Heart left ventricle (tissue), 13 donors: ENCODE results near the gene NGFR.

Source experiments
- POLR2A ChIP-seq, 2 donors: fragments of 450-650 bp; IDR thresholded peaks; one replicate each; pipeline ENCODE4 v1.6.1; 2017; ENCODE audit warnings: antibody characterized with exemption in 2 of 2, mild to moderate bottlenecking in 2 of 2, moderate library complexity in 2 of 2
- TF ChIP-seq, protein P1 (sequence below), 12 donors: fragments of 200-600 bp; sonication (generic) in 4 of 12; IDR thresholded peaks; one replicate each; pipeline versions ENCODE4 v1.5.0 to v1.8.0; 2018 to 2022; ENCODE audit warnings: antibody characterized with exemption in 12 of 12, mild to moderate bottlenecking in 5 of 12
- donor health status: ischemic (EF 13 %, LVEDD 7.1; RV severe dilation, severe dysfunction).
- donor health status: DM: no; HTN: yes; CAD: no.
- donor health status: DM: no; HTN: no; CAD: no.
- donor health status: ischemic (EF 25% LVEDD 6.9; RV normal size, moderate dysfunction).
- donor health status: ischemic (EF 25% LVEDD 5.7; RV mildly dilated, moderate dysfunction).
- donor health status: ischemic (EF 35%, LVEDD 5.7; RV mildly dilated, moderate dysfunction).
- donor health status: nonischemic (EF 11% LVEDD 7.7; RV severe dilation, severe dysfunction).
- donor health status: DM: yes; HTN: yes; CAD: no.
- donor health status: PGD.
- donor health status: ischemic (EF 29% LVEDD 5.4; RV normal size, mild dysfunction).
- donor health status: nonischemic (EF 23%, LVEDD 6.1; RV moderate dilation, normal function).

DNA sequence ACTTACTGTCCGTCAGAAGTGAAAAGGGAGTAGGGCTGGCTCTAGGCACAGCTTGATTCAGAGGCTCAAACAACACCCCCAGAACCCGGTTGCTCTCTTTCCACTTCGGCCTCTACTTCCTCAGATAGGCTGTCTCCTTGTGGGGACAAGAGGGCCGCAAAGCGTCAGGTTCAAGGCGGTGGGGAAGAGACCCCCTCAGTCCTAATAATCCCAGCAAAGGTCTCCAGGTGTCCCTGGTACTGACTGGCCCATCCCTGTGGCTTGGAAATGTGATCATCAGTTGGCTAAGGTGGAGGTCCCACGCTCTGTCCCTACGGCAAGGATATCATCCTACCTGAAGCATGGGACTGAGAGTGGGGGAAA is 26.0 kb downstream of the NGFR start:
- no peak for TF ChIP-seq POLR2A (IDR thresholded peaks at IDR 0.05)
- TF ChIP-seq, protein P1, sequence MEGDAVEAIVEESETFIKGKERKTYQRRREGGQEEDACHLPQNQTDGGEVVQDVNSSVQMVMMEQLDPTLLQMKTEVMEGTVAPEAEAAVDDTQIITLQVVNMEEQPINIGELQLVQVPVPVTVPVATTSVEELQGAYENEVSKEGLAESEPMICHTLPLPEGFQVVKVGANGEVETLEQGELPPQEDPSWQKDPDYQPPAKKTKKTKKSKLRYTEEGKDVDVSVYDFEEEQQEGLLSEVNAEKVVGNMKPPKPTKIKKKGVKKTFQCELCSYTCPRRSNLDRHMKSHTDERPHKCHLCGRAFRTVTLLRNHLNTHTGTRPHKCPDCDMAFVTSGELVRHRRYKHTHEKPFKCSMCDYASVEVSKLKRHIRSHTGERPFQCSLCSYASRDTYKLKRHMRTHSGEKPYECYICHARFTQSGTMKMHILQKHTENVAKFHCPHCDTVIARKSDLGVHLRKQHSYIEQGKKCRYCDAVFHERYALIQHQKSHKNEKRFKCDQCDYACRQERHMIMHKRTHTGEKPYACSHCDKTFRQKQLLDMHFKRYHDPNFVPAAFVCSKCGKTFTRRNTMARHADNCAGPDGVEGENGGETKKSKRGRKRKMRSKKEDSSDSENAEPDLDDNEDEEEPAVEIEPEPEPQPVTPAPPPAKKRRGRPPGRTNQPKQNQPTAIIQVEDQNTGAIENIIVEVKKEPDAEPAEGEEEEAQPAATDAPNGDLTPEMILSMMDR (IDR thresholded peaks at IDR 0.05) = no peak
